HAP-1 (cell line): ENCODE results near the gene LIN52.
A peak's percentile ranks its signal among the peaks of the same experiment; 100 is the strongest.
"Not testable (repeated sequence)": the region's sequence is repeated elsewhere in the genome, so short reads cannot be mapped to it uniquely, and the experiment has no call there.

Source experiments
- DNase-seq, 2 experiments: peaks; one replicate each; pipeline ENCODE4 v3.0.0-alpha.2; 2016 to 2020; ENCODE audit warnings: low spot score in 2 of 2
- H3K27me3 ChIP-seq: fragments of 250-450 bp; sonication (Bioruptor Pico); 2 replicates; pipeline ENCODE4 v1.5.1; 2020; ENCODE audit warnings: low read depth, mild to moderate bottlenecking, moderate library complexity
- H3K36me3 ChIP-seq: fragments of 250-450 bp; sonication (Bioruptor Pico); replicated peaks from 2 replicates; pipeline ENCODE4 v1.5.1; 2020; ENCODE audit warnings: mild to moderate bottlenecking
- H3K4me1 ChIP-seq: fragments of 250-450 bp; sonication (Bioruptor Pico); 2 replicates; pipeline ENCODE4 v1.5.1; 2020; ENCODE audit warnings: mild to moderate bottlenecking
- H3K4me3 ChIP-seq: fragments of 250-450 bp; sonication (Bioruptor Pico); 2 replicates; pipeline ENCODE4 v1.5.1; 2020; ENCODE audit warnings: mild to moderate bottlenecking, moderate library complexity
- H3K9me3 ChIP-seq: fragments of 250-450 bp; sonication (Bioruptor Pico); 2 replicates; pipeline ENCODE4 v1.5.1; 2020; ENCODE audit warnings: mild to moderate bottlenecking, moderate library complexity
- in situ Hi-C: fragments of 300-500 bp; cut with MboI; formaldehyde crosslinking; loops from 3 replicates; pipeline ENCODE4 v1.14.3; 2020; ENCODE audit warnings: low sequenced_read_pairs, inconsistent platforms, mixed read lengths

Gene LIN52

DNA sequence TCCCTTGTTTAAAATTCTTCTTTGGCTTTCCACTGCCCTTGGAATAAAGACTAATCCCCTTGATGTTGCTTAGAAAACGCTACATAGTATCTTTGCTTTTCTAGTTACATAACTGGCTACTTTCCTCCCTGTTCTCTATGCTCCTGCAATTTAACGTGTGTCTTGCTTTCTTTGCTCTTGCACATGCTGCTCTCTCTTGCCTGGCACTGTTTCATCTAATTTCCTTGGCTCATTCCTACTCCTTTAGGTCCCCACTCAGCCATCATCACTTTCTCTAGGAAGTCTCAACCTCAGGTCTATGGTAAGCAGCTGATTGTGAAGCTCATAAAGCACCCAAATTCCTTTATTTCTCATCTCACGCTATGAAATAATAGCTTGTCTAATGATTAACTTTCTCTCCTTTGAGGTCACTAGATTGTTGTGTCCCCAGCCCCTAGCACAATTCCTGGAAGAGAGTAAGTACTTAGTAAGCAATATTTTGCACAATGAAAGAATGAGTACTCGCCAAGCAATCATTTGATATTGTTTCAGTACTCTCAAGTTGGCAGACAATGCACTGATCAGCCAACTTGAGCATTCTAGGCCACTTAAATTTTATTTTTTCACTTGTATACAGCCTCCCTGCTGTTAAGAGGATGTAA is 3.8 kb upstream of the LIN52 start:
- Histone ChIP-seq H3K9me3 (no peaks in the 10 kb centered on the region), H3K36me3 (no peaks in the 10 kb centered on the region; the same call in 1 of the 2 replicates), H3K27me3 (no peaks in the 10 kb centered on the region), H3K4me1 (peaks cover 9% of the 10 kb centered on the region), H3K4me3 (no peak overlapping the region)
- no peak for DNase-seq
- in situ Hi-C loops: no loop called here

DNA sequence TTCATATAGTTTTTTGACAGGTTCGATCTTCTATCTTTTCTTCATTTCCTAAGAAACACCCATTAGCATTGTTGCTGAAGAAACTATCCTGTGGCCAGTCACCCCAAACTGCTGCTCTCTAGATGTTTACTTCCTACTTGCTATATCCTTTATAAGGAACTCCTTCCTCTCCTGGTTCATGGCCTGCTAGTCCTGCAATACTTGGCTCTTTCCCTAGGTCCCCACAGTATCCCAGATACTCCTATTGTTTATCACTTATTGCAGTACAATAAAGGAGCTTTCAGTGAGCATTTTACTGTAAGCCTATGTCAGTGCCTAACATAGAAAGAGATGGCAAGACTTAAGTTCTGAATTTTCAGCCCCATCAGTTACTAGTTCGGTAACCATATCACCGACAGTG is 3.3 kb upstream of the LIN52 start:
- peaks cover 12% of the 10 kb centered on the region for H3K4me1 ChIP-seq
- in situ Hi-C loops: no loop called here
- no peak overlapping the region for H3K4me3 ChIP-seq
- H3K27me3 ChIP-seq: no peaks in the 10 kb centered on the region
- DNase-seq: no peak
- no peaks in the 10 kb centered on the region; the same call in 1 of the 2 replicates for H3K36me3 ChIP-seq
- H3K9me3 ChIP-seq: no peaks in the 10 kb centered on the region

DNA sequence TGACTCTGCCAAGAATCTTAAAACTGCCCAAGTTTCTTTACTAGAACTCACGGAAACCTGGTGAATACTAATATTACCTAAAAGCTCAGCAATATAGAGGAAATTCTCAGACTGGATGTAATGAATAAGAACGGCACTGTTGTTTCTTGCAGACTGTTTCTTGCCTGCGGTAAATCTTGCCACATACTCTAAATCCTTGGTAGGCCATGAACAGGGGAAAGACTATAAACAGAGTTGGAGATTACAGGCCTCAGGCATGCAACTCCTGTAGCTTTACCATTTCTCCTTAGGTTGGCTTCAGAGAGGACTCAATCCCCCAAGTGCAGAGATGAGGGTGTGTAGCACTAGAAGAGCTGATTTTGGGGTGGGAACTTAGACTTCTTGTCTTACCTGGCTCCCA is 1.6 kb upstream of the LIN52 start:
- Histone ChIP-seq H3K9me3 (no peaks in the 10 kb centered on the region), H3K4me3 (peak overlapping the region; percentile 69), H3K36me3 (no peaks in the 10 kb centered on the region), H3K4me1 (peaks cover 12% of the 10 kb centered on the region), H3K27me3 (no peaks in the 10 kb centered on the region)
- in situ Hi-C loops: no loop called here
- DNase-seq: no peak

DNA sequence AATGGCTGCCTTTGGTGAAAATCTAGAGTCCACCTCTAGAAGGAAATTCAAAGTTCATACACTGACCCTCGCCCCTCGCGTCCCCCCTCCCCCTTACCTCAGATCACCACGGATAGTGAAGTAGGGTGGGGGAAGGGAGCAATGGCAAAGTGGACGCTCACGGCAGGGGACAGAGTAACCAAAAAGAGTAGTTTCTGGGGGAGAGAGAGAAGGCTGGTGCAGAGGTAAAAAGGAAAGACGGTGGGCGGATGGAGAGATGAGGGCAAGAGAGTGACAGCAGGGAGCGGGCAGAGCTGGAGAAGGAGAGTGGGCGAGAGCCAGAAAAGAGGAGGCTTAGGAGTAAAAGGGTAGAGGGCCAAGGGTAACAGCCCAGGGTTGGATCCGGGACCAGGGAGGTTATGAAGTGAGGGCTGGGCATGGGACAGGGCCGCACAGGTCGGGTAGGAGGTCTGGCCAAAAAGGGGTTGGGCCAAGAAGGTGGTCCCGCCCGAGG is 926 bp upstream of the LIN52 start:
- peak overlapping the region; percentile 69 for H3K4me3 ChIP-seq
- peaks cover 13% of the 10 kb centered on the region for H3K4me1 ChIP-seq
- no peaks in the 10 kb centered on the region for H3K9me3 ChIP-seq
- no peaks in the 10 kb centered on the region for H3K36me3 ChIP-seq
- in situ Hi-C loops: no loop called here
- no peaks in the 10 kb centered on the region for H3K27me3 ChIP-seq
- DNase-seq: no peak

DNA sequence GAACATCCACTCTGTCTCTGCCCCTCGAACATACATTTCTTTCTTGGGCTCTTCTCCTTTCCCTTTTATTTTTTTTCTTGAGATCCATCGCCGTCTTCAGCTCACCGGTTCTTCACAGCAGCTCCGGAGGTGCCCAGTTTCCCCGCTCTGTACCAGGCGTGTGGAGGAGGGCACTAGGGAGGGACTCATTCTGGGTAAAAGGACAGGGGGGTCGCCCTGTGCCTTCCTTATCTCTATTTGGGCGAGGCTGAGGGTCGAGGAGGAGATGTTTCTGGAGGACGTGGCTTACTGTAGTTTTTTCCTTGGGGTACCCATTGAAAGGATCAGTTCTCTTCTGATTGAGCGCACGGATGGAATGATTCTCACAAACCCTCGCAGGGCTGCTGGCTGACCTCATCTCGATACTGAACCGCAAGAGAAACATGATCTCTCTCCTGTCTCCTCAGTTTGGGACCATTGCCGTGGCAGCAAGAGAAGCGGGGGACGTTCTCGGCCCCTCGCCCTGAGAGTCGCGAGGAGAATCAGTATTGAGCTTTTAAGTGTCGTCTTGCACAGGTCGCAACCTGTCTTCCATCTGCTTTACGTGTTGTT is 386 bp downstream of the LIN52 start:
- in situ Hi-C loops: no loop called here
- Histone ChIP-seq H3K9me3 (no peaks in the 10 kb centered on the region), H3K4me3 (peak overlapping the region; percentile 69), H3K36me3 (no peaks in the 10 kb centered on the region), H3K4me1 (peaks cover 19% of the 10 kb centered on the region), H3K27me3 (no peaks in the 10 kb centered on the region)
- peak; percentile 12 for DNase-seq

DNA sequence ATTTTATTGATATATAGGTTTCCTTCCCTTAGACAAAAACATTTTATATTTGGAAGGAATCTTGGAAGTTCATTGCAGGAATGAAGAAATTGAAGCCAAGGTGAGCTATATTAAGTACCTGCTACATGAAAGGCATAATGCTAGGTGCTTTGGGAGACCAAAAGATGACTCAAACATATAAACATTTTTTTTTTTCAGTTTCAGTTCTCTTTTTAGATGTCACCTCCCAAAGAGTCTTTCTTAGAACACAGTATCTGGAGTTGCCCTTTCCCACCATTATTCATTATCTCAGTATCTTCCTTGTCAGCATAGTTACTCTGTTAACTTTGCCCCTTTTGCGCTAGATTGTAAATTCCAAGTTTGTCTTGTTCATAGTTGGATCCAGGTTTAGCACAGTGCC is 1.1 kb downstream of the LIN52 start:
- no peaks in the 10 kb centered on the region for H3K27me3 ChIP-seq
- H3K36me3 ChIP-seq: peaks cover 2% of the 10 kb centered on the region; the same call in 1 of the 2 replicates
- H3K9me3 ChIP-seq: no peaks in the 10 kb centered on the region
- H3K4me3 ChIP-seq: peak overlapping the region; percentile 69
- peaks cover 19% of the 10 kb centered on the region for H3K4me1 ChIP-seq
- in situ Hi-C loops: no loop called here
- no peak for DNase-seq

DNA sequence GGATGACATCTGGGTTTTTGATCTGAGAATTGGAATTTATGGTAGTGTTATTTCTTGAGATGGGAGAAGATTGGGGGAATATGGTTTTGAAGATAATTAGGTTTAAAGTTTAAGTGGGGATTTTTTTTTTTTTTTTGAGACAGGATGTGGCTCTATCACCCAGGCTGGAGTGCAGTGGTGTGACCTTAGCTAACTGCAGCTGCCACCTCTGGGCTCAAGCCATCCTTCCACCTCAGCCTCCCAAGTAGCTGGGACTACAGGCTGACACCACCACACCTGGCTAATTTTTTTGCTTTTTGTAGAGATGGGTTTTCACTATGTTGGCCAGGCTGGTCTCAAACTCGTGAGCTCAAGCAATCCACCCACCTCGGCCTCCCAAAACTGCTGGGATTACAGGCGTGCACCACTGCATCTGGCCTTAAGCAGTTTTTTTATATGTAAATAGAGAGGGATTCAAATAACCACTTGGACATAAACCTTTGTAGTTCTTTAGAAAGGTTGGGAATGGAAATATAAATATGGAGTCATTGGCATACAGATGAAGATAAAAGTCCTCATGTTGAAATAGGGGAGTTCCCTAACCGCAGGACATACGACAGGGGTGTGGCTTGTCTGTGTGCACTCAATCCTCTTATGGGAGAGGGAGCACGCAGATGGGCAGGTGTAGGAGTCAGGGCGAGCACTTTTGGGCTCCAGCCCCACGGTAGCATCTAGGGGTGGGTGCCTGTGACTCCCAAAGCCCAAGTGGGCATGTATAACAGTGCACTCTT is 4.7 kb downstream of the LIN52 start:
- no peaks in the 10 kb centered on the region for H3K27me3 ChIP-seq
- H3K36me3 ChIP-seq: peaks cover 10% of the 10 kb centered on the region
- H3K4me1 ChIP-seq: peaks cover 13% of the 10 kb centered on the region
- peak; percentile 59 to 83 for DNase-seq
- no peak overlapping the region for H3K4me3 ChIP-seq
- in situ Hi-C loops: no loop called here
- H3K9me3 ChIP-seq: no peaks in the 10 kb centered on the region

DNA sequence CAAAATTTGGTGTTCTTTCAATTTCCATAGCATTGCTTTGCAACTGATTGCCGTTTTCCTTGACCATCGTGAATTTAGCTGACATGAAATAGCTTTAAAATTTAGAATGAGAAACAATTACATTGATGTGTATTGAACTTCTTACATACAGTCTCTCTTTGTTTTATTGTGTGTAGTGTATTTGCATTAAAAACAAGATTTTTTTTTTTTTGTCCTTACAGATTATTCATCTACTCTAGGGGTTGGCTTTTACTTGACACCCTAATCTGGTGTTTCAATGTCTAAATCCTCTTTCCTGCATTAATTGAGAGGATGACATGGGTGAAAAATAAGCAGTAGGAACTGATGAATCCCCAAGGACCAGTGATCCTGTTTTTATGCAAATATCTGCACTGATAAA is 20.6 kb downstream of the LIN52 start:
- peaks cover 21% of the 10 kb centered on the region for H3K4me1 ChIP-seq
- in situ Hi-C loops: loop anchor here (5.0 kb wide), 1 partner anchor 147 kb away; no protein-coding TSS in a partner anchor
- H3K4me3 ChIP-seq: no peak overlapping the region
- H3K27me3 ChIP-seq: no peaks in the 10 kb centered on the region
- no peaks in the 10 kb centered on the region; the same call in 1 of the 2 replicates for H3K36me3 ChIP-seq
- H3K9me3 ChIP-seq: no peaks in the 10 kb centered on the region
- DNase-seq: peak; percentile 24 to 97

DNA sequence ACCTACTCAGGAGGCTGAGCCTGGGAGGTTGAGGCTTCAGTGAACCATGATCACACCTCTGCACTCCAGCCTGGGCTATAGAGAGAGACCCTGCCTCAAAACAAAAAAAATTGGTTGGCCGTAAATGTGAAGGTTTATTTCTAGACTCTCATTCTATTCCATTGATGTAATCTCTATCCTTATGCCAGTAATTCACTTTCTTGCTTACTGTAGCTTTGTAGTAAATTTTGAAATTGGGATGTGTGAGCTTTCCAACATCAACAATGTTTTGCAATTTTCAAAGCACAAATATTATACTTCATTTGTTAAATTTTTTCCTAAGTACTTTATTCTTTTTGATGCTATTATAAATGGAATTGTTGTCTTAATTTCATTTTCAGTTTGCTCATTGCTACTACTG is 24.6 kb downstream of the LIN52 start:
- peaks cover 17% of the 10 kb centered on the region for H3K4me1 ChIP-seq
- in situ Hi-C loops: loop anchor here (5.0 kb wide), 1 partner anchor 143 kb away; no protein-coding TSS in a partner anchor
- no peak overlapping the region for H3K4me3 ChIP-seq
- H3K36me3 ChIP-seq: peaks cover 3% of the 10 kb centered on the region; the same call in 1 of the 2 replicates
- no peaks in the 10 kb centered on the region for H3K9me3 ChIP-seq
- DNase-seq: no peak
- H3K27me3 ChIP-seq: no peaks in the 10 kb centered on the region

DNA sequence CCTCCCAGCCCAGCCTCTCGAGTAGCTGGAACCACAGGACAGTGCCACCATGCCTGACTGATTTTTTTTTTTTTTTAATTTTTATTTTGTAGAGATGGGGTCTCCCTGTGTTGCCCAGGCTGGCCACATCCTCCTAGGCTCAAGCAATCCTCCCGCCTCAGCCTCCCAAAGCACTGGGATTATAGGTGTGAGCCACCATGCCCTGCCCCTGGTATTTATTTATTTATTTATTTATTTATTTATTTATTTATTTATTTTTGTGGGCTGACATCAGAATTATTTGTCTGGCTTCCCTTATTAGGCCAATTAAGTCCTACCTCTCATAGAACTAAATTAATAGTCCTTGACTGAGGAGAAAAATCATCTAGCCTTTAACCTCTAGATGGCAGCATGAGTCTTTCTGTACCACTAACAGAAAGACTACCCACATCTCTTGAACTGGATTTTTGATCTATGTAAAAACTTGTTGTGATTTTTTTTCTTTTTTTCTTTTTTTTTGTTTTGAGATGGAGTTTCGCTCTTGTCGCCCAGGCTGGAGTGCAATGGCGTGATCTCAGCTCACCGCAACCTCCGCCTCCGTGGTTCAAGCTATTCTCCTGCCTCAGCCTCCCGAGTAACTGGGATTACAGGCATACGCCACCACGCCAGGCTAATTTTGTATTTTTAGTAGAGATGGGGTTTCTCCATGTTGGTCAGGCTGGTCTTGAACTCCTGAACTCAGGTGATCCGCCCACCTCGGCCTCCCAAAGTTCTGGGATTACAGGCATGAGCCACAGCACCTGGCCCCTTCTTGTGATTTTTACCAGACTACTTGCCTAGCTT is 26.9 kb downstream of the LIN52 start:
- H3K9me3 ChIP-seq, H3K36me3 ChIP-seq, H3K4me3 ChIP-seq, H3K4me1 ChIP-seq, in situ Hi-C loops, H3K27me3 ChIP-seq: not testable (repeated sequence)
- peak in 1 of 2 experiments; percentile 68 for DNase-seq

DNA sequence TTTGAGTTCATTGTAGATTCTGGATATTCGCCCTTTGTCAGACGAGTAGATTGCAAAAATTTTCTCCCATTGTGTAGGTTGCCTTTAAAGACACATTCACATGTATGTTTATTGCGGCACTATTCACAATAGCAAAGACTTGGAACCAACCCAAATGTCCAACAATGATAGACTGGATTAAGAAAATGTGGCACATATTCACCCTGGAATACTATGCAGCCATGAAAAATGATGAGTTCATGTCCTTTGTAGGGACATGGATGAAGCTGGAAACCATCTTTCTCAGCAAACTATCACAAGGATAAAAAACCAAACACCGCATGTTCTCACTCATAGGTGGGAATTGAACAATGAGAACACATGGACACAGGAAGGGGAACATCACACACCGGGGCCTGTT is 40.7 kb downstream of the LIN52 start:
- H3K4me1 ChIP-seq, DNase-seq, H3K27me3 ChIP-seq, H3K4me3 ChIP-seq, H3K36me3 ChIP-seq, in situ Hi-C loops, H3K9me3 ChIP-seq: not testable (repeated sequence)

DNA sequence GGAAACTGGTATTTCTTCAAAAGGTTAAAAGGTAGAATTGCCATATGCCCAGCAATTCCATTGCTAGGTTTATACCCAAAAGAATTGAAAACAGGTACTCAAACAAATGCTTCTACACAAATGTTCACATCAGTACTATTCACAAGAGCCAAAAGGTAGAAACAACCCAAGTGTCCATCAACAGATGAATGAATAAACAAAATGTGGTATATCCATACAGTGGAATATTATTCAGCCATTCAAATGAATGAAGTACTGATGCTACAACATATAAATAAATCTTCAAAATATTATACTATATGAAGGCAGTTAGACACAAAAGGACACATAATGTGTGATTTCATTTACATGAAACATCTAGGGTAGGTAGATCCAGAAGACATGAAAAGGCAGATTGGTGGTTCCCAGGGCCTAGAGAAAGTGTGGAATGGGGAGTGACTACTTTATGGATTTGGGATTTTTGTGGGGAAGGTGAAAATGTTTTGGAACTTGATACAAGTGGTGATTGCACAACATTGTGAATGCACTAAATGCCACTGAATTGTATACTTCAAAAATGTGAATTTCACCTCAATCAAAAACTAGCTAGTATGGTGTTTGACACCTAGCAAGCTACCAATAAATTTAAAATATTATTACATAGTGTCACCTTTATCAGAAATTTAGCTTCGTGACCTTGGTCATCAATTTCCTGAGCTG is 41.7 kb downstream of the LIN52 start:
- Histone ChIP-seq H3K36me3 (no peaks in the 10 kb centered on the region), H3K4me1 (no peaks in the 10 kb centered on the region), H3K9me3 (no peaks in the 10 kb centered on the region), H3K4me3 (no peak overlapping the region), H3K27me3 (no peaks in the 10 kb centered on the region)
- DNase-seq: no peak
- in situ Hi-C loops: no loop called here

DNA sequence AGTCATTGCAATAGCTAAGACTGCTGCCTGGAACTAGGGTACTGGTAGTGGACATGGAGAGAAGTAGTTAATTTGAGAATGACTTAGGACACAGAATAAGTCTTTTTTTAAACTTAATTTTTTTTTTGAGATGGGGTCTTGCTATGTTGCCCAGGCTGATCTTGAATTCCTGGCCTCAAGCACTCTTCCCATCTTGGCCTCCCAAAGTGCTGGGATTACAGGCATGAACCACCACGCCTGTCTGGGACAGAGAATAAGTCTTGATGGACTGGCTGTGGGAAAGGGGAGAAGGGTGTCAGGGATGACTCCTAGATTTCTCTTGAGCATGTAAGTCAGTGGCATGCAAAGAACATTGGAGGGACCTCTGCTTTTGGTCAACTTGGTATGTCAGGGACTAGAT is 42.9 kb downstream of the LIN52 start:
- Histone ChIP-seq H3K9me3 (no peaks in the 10 kb centered on the region), H3K36me3 (no peaks in the 10 kb centered on the region), H3K4me1 (no peaks in the 10 kb centered on the region), H3K27me3 (no peaks in the 10 kb centered on the region), H3K4me3 (no peak overlapping the region)
- in situ Hi-C loops: no loop called here
- DNase-seq: no peak
